ENCODE data around the gene PALLD.

DNA sequence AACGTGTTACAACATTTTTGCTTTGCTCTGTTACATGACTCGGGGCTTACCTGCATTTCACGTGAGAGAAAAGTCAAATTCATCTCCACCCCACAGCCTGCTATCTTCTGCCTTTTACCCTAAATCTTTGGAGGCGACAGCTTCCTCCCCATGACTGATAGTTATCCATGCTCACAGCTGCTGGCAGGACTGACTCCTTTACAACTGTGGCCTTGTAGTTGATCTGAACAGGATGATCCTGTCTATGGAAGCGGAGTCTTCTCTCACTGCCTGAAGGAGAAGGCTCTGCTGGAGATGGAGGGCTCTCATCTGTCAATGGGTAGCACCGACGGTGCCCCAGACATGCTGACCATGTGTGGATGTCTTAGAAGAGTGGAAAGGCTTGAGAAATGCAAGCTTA is 362.2 kb downstream of the PALLD start:
- TF ChIP-seq POLR2AphosphoS5 (IDR thresholded peaks at IDR 0.05), result no peak
- TF ChIP-seq, protein P1, sequence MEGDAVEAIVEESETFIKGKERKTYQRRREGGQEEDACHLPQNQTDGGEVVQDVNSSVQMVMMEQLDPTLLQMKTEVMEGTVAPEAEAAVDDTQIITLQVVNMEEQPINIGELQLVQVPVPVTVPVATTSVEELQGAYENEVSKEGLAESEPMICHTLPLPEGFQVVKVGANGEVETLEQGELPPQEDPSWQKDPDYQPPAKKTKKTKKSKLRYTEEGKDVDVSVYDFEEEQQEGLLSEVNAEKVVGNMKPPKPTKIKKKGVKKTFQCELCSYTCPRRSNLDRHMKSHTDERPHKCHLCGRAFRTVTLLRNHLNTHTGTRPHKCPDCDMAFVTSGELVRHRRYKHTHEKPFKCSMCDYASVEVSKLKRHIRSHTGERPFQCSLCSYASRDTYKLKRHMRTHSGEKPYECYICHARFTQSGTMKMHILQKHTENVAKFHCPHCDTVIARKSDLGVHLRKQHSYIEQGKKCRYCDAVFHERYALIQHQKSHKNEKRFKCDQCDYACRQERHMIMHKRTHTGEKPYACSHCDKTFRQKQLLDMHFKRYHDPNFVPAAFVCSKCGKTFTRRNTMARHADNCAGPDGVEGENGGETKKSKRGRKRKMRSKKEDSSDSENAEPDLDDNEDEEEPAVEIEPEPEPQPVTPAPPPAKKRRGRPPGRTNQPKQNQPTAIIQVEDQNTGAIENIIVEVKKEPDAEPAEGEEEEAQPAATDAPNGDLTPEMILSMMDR (IDR thresholded peaks at IDR 0.05), result no peak
- TF ChIP-seq POLR2A (IDR thresholded peaks at IDR 0.05; ENCODE audit: low read depth), result no peak
